Pancreas (tissue), 10 donors: Measurements from ENCODE around the gene ZSCAN12. TPM values are rescaled to one million over a fixed set of nuclear protein-coding genes. Genes with fewer than 3 reads are reported as not detected.

Source experiments
- ATAC-seq, 4 donors: fragments of 200-7000 bp; cut with Tn5 transposase; one replicate each; pipeline versions ENCODE4 v1.8.0 to v1.9.1; 2020; ENCODE audit warnings: mild to moderate bottlenecking in 4 of 4, moderate library complexity in 4 of 4
- DNase-seq, 6 donors: peaks; one replicate each; pipeline ENCODE4 v3.0.0-alpha.2; 2020
- FAIRE-seq: peaks from 2 replicates; lab custom pipeline; 2012; peaks lifted over from hg19 to GRCh38; lab: Jason Lieb, UNC
- H3K27ac ChIP-seq, 4 donors: fragments of 200-600 bp; sonication (generic); 1 replicate in 3 of 4; 2 replicates in 1 of 4; pipeline versions ENCODE4 v1.5.0 to v1.8.0; 2020
- H3K27me3 ChIP-seq, 4 donors: fragments of 200-600 bp; one replicate each; pipeline ENCODE4 v1.8.0; 2021
- H3K36me3 ChIP-seq, 3 donors: fragments of 200-600 bp; sonication (generic) in 1 of 3; one replicate each; pipeline versions ENCODE4 v1.5.0 to v1.8.0; 2020 to 2021
- H3K4me1 ChIP-seq, 3 donors: fragments of 200-600 bp; one replicate each; pipeline ENCODE4 v1.8.0; 2021
- H3K4me3 ChIP-seq, 4 donors: fragments of 200-600 bp; sonication (generic) in 2 of 4; one replicate each; pipeline versions ENCODE4 v1.5.0 to v1.8.0; 2020 to 2021
- H3K9me3 ChIP-seq, 4 donors: fragments of 200-600 bp; one replicate each; pipeline ENCODE4 v1.8.0; 2021
- CTCF ChIP-seq, 4 donors: fragments of 200-600 bp; sonication (generic) in 3 of 4; IDR thresholded peaks; one replicate each; pipeline versions ENCODE4 v1.5.0 to v1.8.0; 2021; ENCODE audit warnings: antibody characterized with exemption in 4 of 4
- WGBS, 2 donors: extraction: QIAGEN DNeasy Blood & Tissue Kit; methylation state at CpG; one replicate each; pipeline ENCODE4 v1.1.7; 2013; 5-methylcytosine and 5-hydroxymethylcytosine counted together
- intact Hi-C, 3 donors: fragments of 100-400 bp; cut with DNase I; formaldehyde crosslinking; loops; one replicate each; pipeline versions ENCODE4 v1.11.1 to v1.14.2; 2022
- polyA plus RNA-seq, 2 donors: library from polyadenylated mRNA; stranded (reverse); fragments of 200-250 nt; gene quantifications; one replicate each; pipeline ENCODE4 v1.2.3, GENCODE V29; 2013
- total RNA-seq, 6 donors: library from RNA; stranded (reverse); fragmentation: NEBNext Ultra II Directional in 4 of 6; extraction: Animal tissue kit (Norgen Biotek cat#: 25700) in 4 of 6; gene quantifications; one replicate each; pipeline versions ENCODE4 v1.2.1 to v1.2.4, GENCODE V29; 2021 to 2023
- donor health status: healthy with polysubstance abuse.
- donor health status: DM: no; HTN: no; CAD: no; lungs with moderate emphysema.
- donor health status: DM: no; HTN: no; CAD: no.
- donor health status: control.
- donor health status: control.
- donor health status: Bipolar disorder and iron deficiency.
- donor health status: DM: yes; HTN: yes; CAD: no.
- donor health status: DM: no; HTN: no; CAD: no.
- donor health status: DM: no; HTN: no; CAD: no.
- donor health status: DM: yes; HTN: yes; CAD: no.

ZSCAN12 gene
- total and polyA plus RNA-seq, 8 donors: 0.80 to 4.4 (median 2.4) TPM

- H3K27ac ChIP-seq: peak overlapping the region in 1 of 4 donors; percentile 57
- ATAC-seq (no peak), FAIRE-seq (no peak), DNase-seq (no peak)
- TF ChIP-seq CTCF (IDR thresholded peaks at IDR 0.05): no peak
- H3K36me3 ChIP-seq: peaks cover 0 to 12% (median 0%) of the 10 kb centered on the region in 3 donors
- H3K4me1 ChIP-seq: peaks cover 3 to 11% (median 4%) of the 10 kb centered on the region in 3 donors
- 46 to 63% methylated on average over 2 of the region's 2 CpGs for WGBS, 2 donors
- H3K9me3 ChIP-seq: no peaks in the 10 kb centered on the region
- no peaks in the 10 kb centered on the region for H3K27me3 ChIP-seq
- intact Hi-C loops: no loop called here
- no peak overlapping the region for H3K4me3 ChIP-seq
Measured at GRCh38 chr6:28384143-28384533, 15.4 kb downstream of the ZSCAN12 start.

DNA sequence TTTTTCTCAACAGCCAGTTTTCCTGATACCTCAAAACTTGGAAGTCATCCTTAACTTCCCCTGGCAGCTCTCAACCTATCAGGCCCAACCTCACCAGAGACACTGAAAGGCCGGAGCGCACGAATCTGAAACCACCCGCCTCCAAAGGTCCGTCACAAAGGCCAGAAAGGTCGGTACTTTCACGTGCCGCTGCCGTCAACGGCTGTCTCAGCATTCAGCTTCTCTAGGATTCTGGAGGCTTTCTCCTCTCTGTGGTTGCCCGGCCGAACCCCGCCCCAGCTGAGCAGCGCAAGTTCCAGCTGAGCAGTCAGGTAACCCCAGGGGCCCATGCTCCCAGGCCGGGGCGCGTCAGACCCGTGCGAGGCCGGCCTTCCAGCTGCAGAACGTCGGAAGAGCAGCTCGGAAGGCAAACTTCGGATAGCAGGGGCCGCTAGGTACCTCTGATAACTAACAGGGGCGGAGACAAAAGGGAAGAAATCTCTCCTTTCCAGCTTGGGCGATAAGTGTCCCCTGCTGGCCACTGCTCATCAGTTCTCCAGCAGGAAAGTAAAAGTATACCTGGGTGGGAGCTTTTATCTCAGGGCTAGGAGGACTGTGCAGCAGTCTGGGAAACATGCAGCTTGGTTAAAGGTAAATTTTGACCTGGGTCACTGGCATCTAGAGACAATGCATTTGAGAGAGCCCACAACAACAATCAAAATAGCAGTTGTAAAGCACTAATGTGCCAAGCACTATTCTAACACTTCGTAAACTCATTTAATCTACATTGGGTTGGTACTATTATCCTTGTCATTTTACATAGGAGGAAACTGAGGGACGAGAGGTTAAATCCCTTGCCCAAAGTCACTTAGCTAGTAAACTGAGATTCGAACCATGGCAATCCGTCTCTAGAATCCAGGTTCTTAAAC is 16.1 kb downstream of the ZSCAN12 start:
- WGBS, 2 donors: 10 to 11% methylated on average over 31 of the region's 31 CpGs
- H3K4me1 ChIP-seq: peaks cover 3 to 11% (median 4%) of the 10 kb centered on the region in 3 donors
- peaks cover 0 to 5% (median 0%) of the 10 kb centered on the region in 4 donors for H3K9me3 ChIP-seq
- intact Hi-C loops: no loop called here
- FAIRE-seq (peak; percentile 66), DNase-seq (peak; percentile 83 to 93 (median 85)), ATAC-seq (peak; percentile 99)
- peak in 3 of 4 donors; percentile 26 to 42 (median 29) for TF ChIP-seq CTCF (IDR thresholded peaks at IDR 0.05)
- peaks cover 0 to 12% (median 0%) of the 10 kb centered on the region in 3 donors for H3K36me3 ChIP-seq
- peak overlapping the region; percentile 18 to 55 (median 44) for H3K4me3 ChIP-seq
- H3K27ac ChIP-seq: peak overlapping the region; percentile 22 to 76 (median 52)
- no peaks in the 10 kb centered on the region for H3K27me3 ChIP-seq

GRCh38 chr6:28380381-28380780 is 19.2 kb downstream of the ZSCAN12 start:
- no peak for DNase-seq
- TF ChIP-seq CTCF (IDR thresholded peaks at IDR 0.05): no peak
- WGBS, 2 donors: 87 to 89% methylated on average over 2 of the region's 2 CpGs
- Histone ChIP-seq H3K27ac (no peak overlapping the region), H3K4me1 (peaks cover 3 to 11% (median 4%) of the 10 kb centered on the region in 3 donors), H3K36me3 (peaks cover 0 to 8% (median 0%) of the 10 kb centered on the region in 3 donors), H3K27me3 (no peaks in the 10 kb centered on the region), H3K4me3 (no peak overlapping the region), H3K9me3 (peaks cover 0 to 8% (median 0%) of the 10 kb centered on the region in 4 donors)
- intact Hi-C loops: no loop called here
- no peak for ATAC-seq
- FAIRE-seq: no peak

DNA sequence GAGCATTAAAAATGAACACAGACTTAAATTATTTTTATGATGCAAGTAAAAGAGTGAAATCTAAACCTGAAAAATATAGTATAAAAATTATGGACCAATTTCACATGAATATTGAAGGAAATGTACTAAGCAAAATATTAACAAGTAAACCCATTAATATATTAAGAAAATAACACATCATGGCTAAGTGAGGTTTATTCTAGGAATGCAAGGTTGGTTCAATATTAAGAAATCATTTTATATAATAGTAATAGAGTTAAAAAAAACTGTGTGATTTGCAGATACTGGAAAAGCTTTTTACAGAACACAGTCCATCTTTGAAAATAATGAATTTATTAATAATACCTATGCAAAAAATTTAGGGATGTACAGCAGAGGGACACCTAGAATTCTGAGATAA is 20.9 kb downstream of the ZSCAN12 start:
- H3K36me3 ChIP-seq: peaks cover 0 to 8% (median 0%) of the 10 kb centered on the region in 3 donors
- intact Hi-C loops: no loop called here
- H3K9me3 ChIP-seq: peaks cover 0 to 8% (median 0%) of the 10 kb centered on the region in 4 donors
- H3K27me3 ChIP-seq: no peaks in the 10 kb centered on the region
- no peak for TF ChIP-seq CTCF (IDR thresholded peaks at IDR 0.05)
- no peak overlapping the region for H3K27ac ChIP-seq
- H3K4me1 ChIP-seq: peaks cover 3 to 7% (median 4%) of the 10 kb centered on the region in 3 donors
- no peak overlapping the region for H3K4me3 ChIP-seq
- FAIRE-seq: no peak
- DNase-seq: no peak
- ATAC-seq: no peak
